ENCODE results near the gene FPR2.
A peak's percentile ranks its signal among the peaks of the same experiment; 100 is the strongest.

Gene FPR2, protein sequence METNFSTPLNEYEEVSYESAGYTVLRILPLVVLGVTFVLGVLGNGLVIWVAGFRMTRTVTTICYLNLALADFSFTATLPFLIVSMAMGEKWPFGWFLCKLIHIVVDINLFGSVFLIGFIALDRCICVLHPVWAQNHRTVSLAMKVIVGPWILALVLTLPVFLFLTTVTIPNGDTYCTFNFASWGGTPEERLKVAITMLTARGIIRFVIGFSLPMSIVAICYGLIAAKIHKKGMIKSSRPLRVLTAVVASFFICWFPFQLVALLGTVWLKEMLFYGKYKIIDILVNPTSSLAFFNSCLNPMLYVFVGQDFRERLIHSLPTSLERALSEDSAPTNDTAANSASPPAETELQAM

DNA sequence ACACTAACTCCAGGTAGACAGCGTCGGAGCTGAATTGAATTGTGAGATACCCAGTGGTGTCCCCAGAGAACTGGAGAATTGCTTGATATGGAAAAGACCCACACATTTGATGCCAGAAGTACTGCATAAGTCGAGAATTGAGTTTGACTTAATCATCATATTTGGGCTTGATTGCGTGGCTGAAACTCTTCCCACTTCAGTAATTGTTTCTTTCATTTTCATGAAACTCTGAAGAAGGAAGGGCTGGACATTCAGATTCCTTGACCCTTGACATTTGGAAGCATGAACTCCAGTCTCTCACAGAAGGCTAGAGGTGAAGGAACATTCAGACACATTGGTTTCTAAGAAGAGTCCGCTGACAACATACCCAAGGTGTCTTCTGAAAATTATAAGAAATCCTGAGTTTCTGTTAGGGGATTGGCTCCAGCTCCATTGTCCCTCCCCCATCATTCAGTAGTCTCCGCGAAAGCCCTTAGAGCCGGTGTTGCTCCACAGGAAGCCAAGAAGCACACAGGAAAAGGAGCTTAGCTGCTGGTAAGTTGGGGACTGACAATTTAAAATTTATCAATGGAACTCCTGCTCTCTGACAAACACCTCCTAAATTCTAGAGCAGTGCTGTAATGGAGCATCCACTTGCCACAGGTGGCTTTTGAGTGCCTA lies at the start of gene FPR2:
Gene FPR2 (plus strand): TSS at position 484 of the 660 bp plus-strand sequence. CDS start 7,479 bp downstream, outside the sequence.
- Histone ChIP-seq H3K36me3 (ENCODE audit: insufficient read depth, low read length) (no peaks in the 10 kb centered on the region), H3K4me3 (ENCODE audit: low read depth, low read length) (no peak within 1 kb of the TSS), H3K27ac (ENCODE audit: low read depth, low read length) (no peak within 1 kb of the TSS), H2AFZ (ENCODE audit: low read length, unreplicated experiment) (no peak within 1 kb of the TSS), H3K4me1 (ENCODE audit: control insufficient read depth, insufficient read depth, low read length, unreplicated experiment) (no peaks in the 10 kb centered on the region), H3K27me3 (ENCODE audit: insufficient read depth, low read length) (no peaks in the 10 kb centered on the region), H3K79me2 (ENCODE audit: control insufficient read depth, insufficient read depth, low read length, unreplicated experiment) (no peaks in the 10 kb centered on the region)

- Histone ChIP-seq H3K4me3 (ENCODE audit: low read depth, low read length) (no peak overlapping the region), H2AFZ (ENCODE audit: low read length, unreplicated experiment) (no peak overlapping the region), H3K27me3 (ENCODE audit: insufficient read depth, low read length) (no peaks in the 10 kb centered on the region), H3K36me3 (ENCODE audit: insufficient read depth, low read length) (peaks cover 3% of the 10 kb centered on the region; the same call in 1 of the 2 replicates), H3K27ac (ENCODE audit: low read depth, low read length) (no peak overlapping the region), H3K79me2 (ENCODE audit: control insufficient read depth, insufficient read depth, low read length, unreplicated experiment) (no peaks in the 10 kb centered on the region), H3K4me1 (ENCODE audit: control insufficient read depth, insufficient read depth, low read length, unreplicated experiment) (no peaks in the 10 kb centered on the region)
Measured at GRCh38 chr19:51711702-51712101, 49.3 kb upstream of the FPR2 start.

GRCh38 chr19:51712461-51713081 lies 48.4 kb upstream of the FPR2 start:
- Histone ChIP-seq H3K27me3 (ENCODE audit: insufficient read depth, low read length) (no peaks in the 10 kb centered on the region), H3K4me3 (ENCODE audit: low read depth, low read length) (no peak overlapping the region), H2AFZ (ENCODE audit: low read length, unreplicated experiment) (no peak overlapping the region), H3K4me1 (ENCODE audit: control insufficient read depth, insufficient read depth, low read length, unreplicated experiment) (no peaks in the 10 kb centered on the region), H3K27ac (ENCODE audit: low read depth, low read length) (no peak overlapping the region; the same call in 1 of the 2 replicates), H3K79me2 (ENCODE audit: control insufficient read depth, insufficient read depth, low read length, unreplicated experiment) (no peaks in the 10 kb centered on the region), H3K36me3 (ENCODE audit: insufficient read depth, low read length) (no peaks in the 10 kb centered on the region)

GRCh38 chr19:51713319-51714285 lies 47.4 kb upstream of the FPR2 start:
- no peak overlapping the region for H2AFZ ChIP-seq (ENCODE audit: low read length, unreplicated experiment)
- H3K4me3 ChIP-seq (ENCODE audit: low read depth, low read length) = no peak overlapping the region
- no peaks in the 10 kb centered on the region for H3K36me3 ChIP-seq (ENCODE audit: insufficient read depth, low read length)
- H3K4me1 ChIP-seq (ENCODE audit: control insufficient read depth, insufficient read depth, low read length, unreplicated experiment) = no peaks in the 10 kb centered on the region
- no peak overlapping the region for H3K27ac ChIP-seq (ENCODE audit: low read depth, low read length)
- H3K79me2 ChIP-seq (ENCODE audit: control insufficient read depth, insufficient read depth, low read length, unreplicated experiment) = no peaks in the 10 kb centered on the region
- H3K27me3 ChIP-seq (ENCODE audit: insufficient read depth, low read length) = peaks cover 2% of the 10 kb centered on the region; the same call in 1 of the 2 replicates

- Histone ChIP-seq H3K4me1 (ENCODE audit: control insufficient read depth, insufficient read depth, low read length, unreplicated experiment) (no peaks in the 10 kb centered on the region), H3K36me3 (ENCODE audit: insufficient read depth, low read length) (no peaks in the 10 kb centered on the region), H3K27me3 (ENCODE audit: insufficient read depth, low read length) (peaks cover 12% of the 10 kb centered on the region; the same call in 1 of the 2 replicates), H2AFZ (ENCODE audit: low read length, unreplicated experiment) (no peak overlapping the region), H3K27ac (ENCODE audit: low read depth, low read length) (no peak overlapping the region), H3K79me2 (ENCODE audit: control insufficient read depth, insufficient read depth, low read length, unreplicated experiment) (no peaks in the 10 kb centered on the region), H3K4me3 (ENCODE audit: low read depth, low read length) (no peak overlapping the region)
Measured at GRCh38 chr19:51714848-51715247, 46.1 kb upstream of the FPR2 start.

GRCh38 chr19:51715850-51716249 lies 45.1 kb upstream of the FPR2 start:
- Histone ChIP-seq H3K79me2 (ENCODE audit: control insufficient read depth, insufficient read depth, low read length, unreplicated experiment) (no peaks in the 10 kb centered on the region), H3K27ac (ENCODE audit: low read depth, low read length) (no peak overlapping the region), H3K4me1 (ENCODE audit: control insufficient read depth, insufficient read depth, low read length, unreplicated experiment) (no peaks in the 10 kb centered on the region), H3K36me3 (ENCODE audit: insufficient read depth, low read length) (no peaks in the 10 kb centered on the region), H3K27me3 (ENCODE audit: insufficient read depth, low read length) (peaks cover 12% of the 10 kb centered on the region; the same call in 1 of the 2 replicates), H3K4me3 (ENCODE audit: low read depth, low read length) (no peak overlapping the region), H2AFZ (ENCODE audit: low read length, unreplicated experiment) (no peak overlapping the region)

GRCh38 chr19:51716925-51717324 lies 44.1 kb upstream of the FPR2 start:
- peaks cover 12% of the 10 kb centered on the region; the same call in 1 of the 2 replicates for H3K27me3 ChIP-seq (ENCODE audit: insufficient read depth, low read length)
- no peak overlapping the region for H2AFZ ChIP-seq (ENCODE audit: low read length, unreplicated experiment)
- H3K4me3 ChIP-seq (ENCODE audit: low read depth, low read length) = no peak overlapping the region
- H3K27ac ChIP-seq (ENCODE audit: low read depth, low read length) = no peak overlapping the region
- H3K79me2 ChIP-seq (ENCODE audit: control insufficient read depth, insufficient read depth, low read length, unreplicated experiment) = no peaks in the 10 kb centered on the region
- no peaks in the 10 kb centered on the region for H3K4me1 ChIP-seq (ENCODE audit: control insufficient read depth, insufficient read depth, low read length, unreplicated experiment)
- no peaks in the 10 kb centered on the region for H3K36me3 ChIP-seq (ENCODE audit: insufficient read depth, low read length)

DNA sequence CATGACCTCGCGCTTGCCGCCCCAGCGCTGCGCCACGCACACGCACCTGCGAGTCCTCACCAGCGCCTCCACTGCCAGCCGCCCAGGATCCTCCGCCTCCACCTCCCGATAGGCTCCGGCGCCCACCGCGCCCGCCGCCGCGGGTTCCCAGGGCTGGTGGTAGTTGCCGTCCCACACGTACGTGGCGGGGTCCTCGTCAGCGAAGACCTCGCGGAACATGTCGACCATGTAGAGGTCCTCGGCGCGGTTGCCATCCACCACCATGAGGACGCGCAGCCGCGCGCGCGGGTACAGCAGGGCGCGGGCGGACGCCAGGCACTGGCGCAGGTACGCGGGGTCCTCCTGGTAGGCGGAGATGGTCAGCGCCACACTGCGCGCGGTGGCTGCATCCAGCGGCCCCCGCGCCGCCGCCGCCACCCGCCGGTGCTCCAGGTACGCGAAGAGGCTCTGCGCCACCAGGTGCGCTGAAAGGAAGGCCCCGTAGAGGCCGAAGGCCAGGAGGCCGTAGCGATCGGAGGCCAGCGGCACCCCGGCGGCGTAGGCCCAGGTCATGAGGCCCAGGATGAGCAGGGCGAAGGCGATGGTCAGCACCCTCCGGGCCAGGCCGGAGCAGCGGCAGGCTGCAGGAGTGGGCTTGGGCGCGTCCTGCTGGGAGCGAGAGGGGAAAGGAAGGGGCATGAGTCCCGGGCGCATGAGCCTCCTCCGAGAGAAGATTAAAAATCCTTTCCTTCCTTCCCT lies 41.6 kb upstream of the FPR2 start:
- no peak overlapping the region for H3K27ac ChIP-seq (ENCODE audit: low read depth, low read length)
- no peaks in the 10 kb centered on the region for H3K36me3 ChIP-seq (ENCODE audit: insufficient read depth, low read length)
- H2AFZ ChIP-seq (ENCODE audit: low read length, unreplicated experiment) = no peak overlapping the region
- H3K27me3 ChIP-seq (ENCODE audit: insufficient read depth, low read length) = peaks cover 12% of the 10 kb centered on the region; the same call in 1 of the 2 replicates
- no peaks in the 10 kb centered on the region for H3K4me1 ChIP-seq (ENCODE audit: control insufficient read depth, insufficient read depth, low read length, unreplicated experiment)
- peak overlapping the region; percentile 56 for H3K4me3 ChIP-seq (ENCODE audit: low read depth, low read length)
- H3K79me2 ChIP-seq (ENCODE audit: control insufficient read depth, insufficient read depth, low read length, unreplicated experiment) = no peaks in the 10 kb centered on the region

GRCh38 chr19:51721905-51722304 lies 39.1 kb upstream of the FPR2 start:
- no peak overlapping the region for H3K27ac ChIP-seq (ENCODE audit: low read depth, low read length)
- H3K4me3 ChIP-seq (ENCODE audit: low read depth, low read length) = no peak overlapping the region
- H3K27me3 ChIP-seq (ENCODE audit: insufficient read depth, low read length) = peaks cover 12% of the 10 kb centered on the region; the same call in 1 of the 2 replicates
- H3K79me2 ChIP-seq (ENCODE audit: control insufficient read depth, insufficient read depth, low read length, unreplicated experiment) = no peaks in the 10 kb centered on the region
- no peak overlapping the region for H2AFZ ChIP-seq (ENCODE audit: low read length, unreplicated experiment)
- no peaks in the 10 kb centered on the region for H3K36me3 ChIP-seq (ENCODE audit: insufficient read depth, low read length)
- H3K4me1 ChIP-seq (ENCODE audit: control insufficient read depth, insufficient read depth, low read length, unreplicated experiment) = peaks cover 7% of the 10 kb centered on the region
